Thymus (tissue), 11 donors: ENCODE measurements around the gene KCNG1. TPM values are rescaled to one million over a fixed set of nuclear protein-coding genes. Genes with fewer than 3 reads are reported as not detected.

Experiments
- DNase-seq, 9 donors: peaks; one replicate each; pipeline ENCODE4 v3.0.0-alpha.2; 2013; ENCODE audit warnings: low spot score in 9 of 9, low read depth in 6 of 9, missing footprints in 1 of 9
- H3K27ac ChIP-seq, 2 donors: one replicate each; pipeline ENCODE4 v1.5.1; 2013; ENCODE audit warnings: control low read depth in 1 of 2, low read depth in 1 of 2, low read length in 1 of 2, mild to moderate bottlenecking in 1 of 2, moderate library complexity in 1 of 2
- H3K27me3 ChIP-seq, 2 donors: one replicate each; pipeline ENCODE4 v1.5.1; 2013; ENCODE audit warnings: low read length in 1 of 2; ENCODE audit not compliant: control insufficient read depth in 2 of 2, insufficient read depth in 1 of 2
- H3K36me3 ChIP-seq, 2 donors: one replicate each; pipeline ENCODE4 v1.5.1; 2013; ENCODE audit warnings: low read length in 1 of 2, mild to moderate bottlenecking in 1 of 2, moderate library complexity in 1 of 2; ENCODE audit not compliant: control insufficient read depth in 2 of 2, insufficient read depth in 2 of 2
- H3K4me1 ChIP-seq, 2 donors: one replicate each; pipeline ENCODE4 v1.5.1; 2013; ENCODE audit warnings: low read length in 2 of 2; ENCODE audit not compliant: control insufficient read depth in 2 of 2, insufficient read depth in 2 of 2
- H3K4me3 ChIP-seq, 2 donors: one replicate each; pipeline ENCODE4 v1.5.1; 2013; ENCODE audit warnings: low read length in 2 of 2, control low read depth in 1 of 2, mild to moderate bottlenecking in 1 of 2
- H3K9me3 ChIP-seq, 2 donors: one replicate each; pipeline ENCODE4 v1.5.1; 2013; ENCODE audit warnings: low read length in 1 of 2, mild to moderate bottlenecking in 1 of 2; ENCODE audit not compliant: control insufficient read depth in 2 of 2, insufficient read depth in 1 of 2
- WGBS: extraction: QIAGEN DNeasy Blood & Tissue Kit; methylation state at CpG from one replicate; pipeline ENCODE4 v1.1.7; 2013; 5-methylcytosine and 5-hydroxymethylcytosine counted together
- polyA plus RNA-seq: library from polyadenylated mRNA; stranded (reverse); fragments of 200-250 nt; gene quantifications from one replicate; pipeline ENCODE4 v1.2.3, GENCODE V29; 2013
- total RNA-seq: library from RNA; stranded (reverse); fragments of 120-200 nt; gene quantifications from one replicate; pipeline ENCODE4 v1.2.4, GENCODE V29; 2013
- donor health status: healthy.

Gene KCNG1
- total and polyA plus RNA-seq, 2 donors, result 0.28 to 0.71 TPM

- peaks cover 2 to 4% of the 10 kb centered on the region in 2 donors for H3K27me3 ChIP-seq
- 88% methylated on average over 58 of the region's 58 CpGs for WGBS
- no peak overlapping the region for H3K4me3 ChIP-seq
- no peaks in the 10 kb centered on the region for H3K4me1 ChIP-seq
- no peak for DNase-seq
- H3K27ac ChIP-seq, result no peak overlapping the region
- H3K9me3 ChIP-seq, result no peaks in the 10 kb centered on the region
- H3K36me3 ChIP-seq, result no peaks in the 10 kb centered on the region
These were observed 13.4 kb downstream of the KCNG1 start for GRCh38 chr20:51009303-51010042.

GRCh38 chr20:51008718-51009117, 14.2 kb downstream of the KCNG1 start:
- H3K27me3 ChIP-seq, result peaks cover 0 to 3% of the 10 kb centered on the region in 2 donors
- no peak for DNase-seq

DNA sequence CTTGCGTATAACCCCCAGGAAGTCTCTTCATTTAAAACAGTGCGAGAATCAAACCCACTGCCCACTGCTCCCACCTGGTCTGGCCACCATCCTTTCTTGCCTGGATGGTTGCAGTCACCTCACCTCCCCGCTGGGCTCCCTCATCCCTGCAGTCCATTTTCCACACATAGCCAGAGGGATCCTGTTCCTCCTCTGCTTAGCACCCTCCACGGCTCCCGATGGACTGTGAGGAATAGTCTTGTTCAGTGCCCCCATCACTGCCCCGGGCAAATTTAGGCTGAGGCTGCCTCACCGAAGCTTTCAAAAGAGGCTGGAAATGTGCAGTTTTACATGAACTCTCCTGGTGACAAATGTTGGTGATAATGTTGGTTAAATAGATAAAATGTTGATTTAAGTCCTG, 17.7 kb downstream of the KCNG1 start:
- WGBS, result 97% methylated on average over 7 of the region's 7 CpGs
- Histone ChIP-seq H3K4me3 (no peak overlapping the region), H3K27ac (no peak overlapping the region), H3K27me3 (peaks cover 0 to 3% of the 10 kb centered on the region in 2 donors), H3K36me3 (no peaks in the 10 kb centered on the region), H3K9me3 (no peaks in the 10 kb centered on the region), H3K4me1 (no peaks in the 10 kb centered on the region)
- no peak for DNase-seq

More at GRCh38 chr20:51008718-51009117, 14.2 kb downstream of the KCNG1 start:
- no peak overlapping the region for H3K4me3 ChIP-seq
- no peak overlapping the region for H3K27ac ChIP-seq
- no peaks in the 10 kb centered on the region for H3K4me1 ChIP-seq
- no peaks in the 10 kb centered on the region for H3K9me3 ChIP-seq
- 93% methylated on average over 5 of the region's 5 CpGs for WGBS
- H3K36me3 ChIP-seq, result no peaks in the 10 kb centered on the region

- WGBS, result 96% methylated on average over 9 of the region's 9 CpGs
- DNase-seq, result no peak
- H3K4me3 ChIP-seq, result no peak overlapping the region
- no peaks in the 10 kb centered on the region for H3K36me3 ChIP-seq
- peaks cover 0 to under 1% of the 10 kb centered on the region in 2 donors for H3K27me3 ChIP-seq
- no peaks in the 10 kb centered on the region for H3K9me3 ChIP-seq
- H3K27ac ChIP-seq, result no peak overlapping the region
- no peaks in the 10 kb centered on the region for H3K4me1 ChIP-seq
These were observed 18.1 kb downstream of the KCNG1 start for GRCh38 chr20:51004781-51005180.

GRCh38 chr20:51004305-51004727, 18.6 kb downstream of the KCNG1 start:
- Histone ChIP-seq H3K27me3 (no peaks in the 10 kb centered on the region), H3K4me1 (no peaks in the 10 kb centered on the region), H3K27ac (no peak overlapping the region), H3K36me3 (no peaks in the 10 kb centered on the region), H3K4me3 (no peak overlapping the region), H3K9me3 (no peaks in the 10 kb centered on the region)
- WGBS, result 97% methylated on average over 44 of the region's 44 CpGs
- no peak for DNase-seq

DNA sequence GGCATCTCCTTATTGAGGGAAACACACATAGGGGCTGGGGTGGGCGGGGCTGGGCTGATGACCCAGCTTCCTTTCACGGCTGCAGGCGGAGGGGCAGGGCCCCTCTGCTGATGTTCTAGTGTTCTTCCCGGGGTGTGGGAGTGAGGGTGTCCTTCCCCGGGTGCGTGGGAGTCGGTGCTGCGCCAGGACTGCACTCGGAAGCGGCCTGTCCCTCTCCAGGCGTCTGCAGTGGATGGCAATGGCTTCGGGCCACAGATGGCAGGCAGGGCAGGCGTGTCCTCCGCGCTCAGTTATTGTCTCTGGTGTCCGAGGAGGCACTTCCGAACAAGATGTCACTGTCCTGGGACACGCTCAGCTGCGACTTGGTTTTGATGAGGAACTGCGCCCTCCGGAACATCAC, 19.2 kb downstream of the KCNG1 start:
- Histone ChIP-seq H3K27ac (no peak overlapping the region), H3K27me3 (no peaks in the 10 kb centered on the region), H3K9me3 (no peaks in the 10 kb centered on the region), H3K4me1 (no peaks in the 10 kb centered on the region), H3K4me3 (no peak overlapping the region), H3K36me3 (no peaks in the 10 kb centered on the region)
- 90% methylated on average over 21 of the region's 21 CpGs for WGBS
- no peak for DNase-seq

DNA sequence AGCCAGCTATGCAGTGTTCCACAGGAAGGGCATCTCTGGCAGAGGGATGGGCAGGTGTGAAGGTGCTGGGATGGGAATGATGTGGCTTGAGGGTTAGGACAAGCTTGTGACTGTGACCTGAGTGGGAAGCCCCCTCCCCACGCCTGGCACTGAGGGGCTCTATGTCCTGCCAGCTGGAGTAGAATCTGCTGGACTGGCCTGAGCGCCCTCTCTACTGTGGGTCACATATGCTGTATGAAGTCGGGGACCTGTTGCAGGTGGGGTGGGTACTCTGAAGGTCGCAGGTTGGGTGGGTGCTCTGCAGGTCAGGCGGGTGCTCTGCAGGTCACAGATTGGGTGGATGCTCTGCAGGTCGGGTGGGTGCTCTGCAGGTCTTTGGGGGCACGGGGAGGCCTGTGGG, 20.3 kb downstream of the KCNG1 start:
- no peaks in the 10 kb centered on the region for H3K9me3 ChIP-seq
- H3K4me1 ChIP-seq, result no peaks in the 10 kb centered on the region
- no peak overlapping the region for H3K4me3 ChIP-seq
- no peak for DNase-seq
- 86% methylated on average over 7 of the region's 7 CpGs for WGBS
- H3K36me3 ChIP-seq, result no peaks in the 10 kb centered on the region
- no peaks in the 10 kb centered on the region for H3K27me3 ChIP-seq
- no peak overlapping the region for H3K27ac ChIP-seq

- Histone ChIP-seq H3K27ac (no peak overlapping the region), H3K4me1 (no peaks in the 10 kb centered on the region), H3K4me3 (no peak overlapping the region), H3K9me3 (no peaks in the 10 kb centered on the region), H3K36me3 (no peaks in the 10 kb centered on the region), H3K27me3 (peaks cover 0 to under 1% of the 10 kb centered on the region in 2 donors)
- no peak for DNase-seq
- 92% methylated on average over 20 of the region's 20 CpGs for WGBS
These were observed 21.3 kb downstream of the KCNG1 start for GRCh38 chr20:51001430-51002265.

DNA sequence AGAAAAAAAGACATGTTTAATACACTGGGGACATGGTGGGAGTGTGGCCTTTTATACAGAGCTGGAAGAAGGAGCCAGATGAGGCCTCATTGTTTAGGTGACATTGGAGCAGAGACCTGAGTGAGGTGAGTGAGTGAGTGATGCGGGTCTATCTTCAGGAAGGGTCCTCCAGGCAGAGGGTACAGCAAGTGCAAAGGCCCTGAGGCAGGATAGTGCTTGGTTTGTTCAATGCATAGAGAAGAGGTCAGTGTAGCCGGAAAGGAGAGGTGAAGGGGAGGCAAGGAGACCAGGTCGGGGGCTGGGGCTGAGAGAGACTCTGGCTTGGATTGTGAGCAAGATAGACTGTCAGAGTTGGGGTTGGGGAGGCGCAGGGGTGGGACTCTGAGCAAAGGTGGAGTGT, 23.6 kb downstream of the KCNG1 start:
- no peaks in the 10 kb centered on the region for H3K36me3 ChIP-seq
- DNase-seq, result no peak
- H3K27ac ChIP-seq, result no peak overlapping the region
- H3K4me3 ChIP-seq, result no peak overlapping the region
- 92% methylated on average over 4 of the region's 4 CpGs for WGBS
- peaks cover 0 to 2% of the 10 kb centered on the region in 2 donors for H3K27me3 ChIP-seq
- H3K9me3 ChIP-seq, result no peaks in the 10 kb centered on the region
- H3K4me1 ChIP-seq, result no peaks in the 10 kb centered on the region
